Gastroesophageal sphincter (tissue), 3 donors: Measurements from ENCODE around the gene BHLHE41.
A peak's percentile ranks its signal among the peaks of the same experiment; 100 is the strongest.

Source experiments
- CTCF ChIP-seq, 4 experiments: fragments of 200-600 bp in 2 of 4; fragments of 450-650 bp in 2 of 4; sonication (generic) in 1 of 4; IDR thresholded peaks; one replicate each; pipeline ENCODE4 v1.5.1; 2017 to 2019; ENCODE audit warnings: antibody characterized with exemption in 4 of 4, mild to moderate bottlenecking in 2 of 4, moderate library complexity in 2 of 4
- EP300 ChIP-seq: sonication (generic); formaldehyde crosslinking; IDR thresholded peaks from one replicate; pipeline ENCODE4 v1.6.1; 2017; ENCODE audit warnings: antibody characterized with exemption, mild to moderate bottlenecking
- POLR2A ChIP-seq, 2 donors: fragments of 450-650 bp; IDR thresholded peaks; one replicate each; pipeline ENCODE4 v1.6.1; 2017; ENCODE audit warnings: antibody characterized with exemption in 2 of 2, mild to moderate bottlenecking in 2 of 2, moderate library complexity in 1 of 2
- POLR2AphosphoS5 ChIP-seq: sonication (generic); formaldehyde crosslinking; IDR thresholded peaks from one replicate; pipeline ENCODE4 v1.6.1; 2017; ENCODE audit warnings: antibody characterized with exemption

- TF ChIP-seq CTCF (IDR thresholded peaks at IDR 0.05): peak in 3 of 4 experiments; percentile 35 to 59 (median 49)
- TF ChIP-seq POLR2A (IDR thresholded peaks at IDR 0.05): peak; percentile 91 to 93
- peak; percentile 80 for TF ChIP-seq POLR2AphosphoS5
- TF ChIP-seq EP300: no peak
Observed at GRCh38 chr12:26113853-26114719, 10.8 kb downstream of the BHLHE41 start.
